HG03097 (cell line): ENCODE results near the gene TSPAN2.
"Not testable (repeated sequence)": the region's sequence is repeated elsewhere in the genome, so short reads cannot be mapped to it uniquely, and the experiment has no call there.

Source experiments
- ATAC-seq: cut with Tn5 transposase; IDR thresholded peaks from one replicate; pipeline ENCODE4 v1.9.1; 2021; ENCODE audit not compliant: unreplicated experiment, low FRiP score

The TSPAN2 gene

GRCh38 chr1:115052454-115053083 lies 36.7 kb downstream of the TSPAN2 start:
- peak; percentile 61 for ATAC-seq

GRCh38 chr1:115051850-115052249 lies 37.5 kb downstream of the TSPAN2 start:
- no peak for ATAC-seq

GRCh38 chr1:115046751-115047150 lies 42.6 kb downstream of the TSPAN2 start:
- ATAC-seq, result no peak

- no peak for ATAC-seq
Observed at GRCh38 chr1:115041654-115042053, 47.6 kb downstream of the TSPAN2 start.

- no peak for ATAC-seq
Observed at GRCh38 chr1:115040501-115040900, 48.8 kb downstream of the TSPAN2 start.

- ATAC-seq, result no peak
Observed at GRCh38 chr1:115036814-115037507, 52.3 kb downstream of the TSPAN2 start.

- no peak for ATAC-seq
Observed at GRCh38 chr1:115035652-115036051, 53.7 kb downstream of the TSPAN2 start.

GRCh38 chr1:115031595-115031994 lies 57.7 kb downstream of the TSPAN2 start:
- no peak for ATAC-seq

GRCh38 chr1:115029526-115029925 lies 59.8 kb downstream of the TSPAN2 start, which contains the start of gene TSHB:
TSHB (plus strand) TSS chr1:115029826; CDS start chr1:115033363, 3,537 bp downstream.
- no peak for ATAC-seq

- no peak for ATAC-seq
Observed at GRCh38 chr1:115023593-115023992, 65.7 kb downstream of the TSPAN2 start.

GRCh38 chr1:115021145-115021544 lies 68.2 kb downstream of the TSPAN2 start:
- no peak for ATAC-seq

GRCh38 chr1:115019549-115019948 lies 69.8 kb downstream of the TSPAN2 start:
- not testable (repeated sequence) for ATAC-seq

GRCh38 chr1:115013792-115014191 lies 75.5 kb downstream of the TSPAN2 start:
- ATAC-seq, result no peak

GRCh38 chr1:115012434-115012833 lies 76.9 kb downstream of the TSPAN2 start:
- no peak for ATAC-seq

- no peak for ATAC-seq
Observed at GRCh38 chr1:115012006-115012405, 77.3 kb downstream of the TSPAN2 start.

GRCh38 chr1:115006191-115006590 lies 83.1 kb downstream of the TSPAN2 start:
- ATAC-seq, result no peak
